ENCODE measurements around the gene DRD2.

Gene DRD2

DNA sequence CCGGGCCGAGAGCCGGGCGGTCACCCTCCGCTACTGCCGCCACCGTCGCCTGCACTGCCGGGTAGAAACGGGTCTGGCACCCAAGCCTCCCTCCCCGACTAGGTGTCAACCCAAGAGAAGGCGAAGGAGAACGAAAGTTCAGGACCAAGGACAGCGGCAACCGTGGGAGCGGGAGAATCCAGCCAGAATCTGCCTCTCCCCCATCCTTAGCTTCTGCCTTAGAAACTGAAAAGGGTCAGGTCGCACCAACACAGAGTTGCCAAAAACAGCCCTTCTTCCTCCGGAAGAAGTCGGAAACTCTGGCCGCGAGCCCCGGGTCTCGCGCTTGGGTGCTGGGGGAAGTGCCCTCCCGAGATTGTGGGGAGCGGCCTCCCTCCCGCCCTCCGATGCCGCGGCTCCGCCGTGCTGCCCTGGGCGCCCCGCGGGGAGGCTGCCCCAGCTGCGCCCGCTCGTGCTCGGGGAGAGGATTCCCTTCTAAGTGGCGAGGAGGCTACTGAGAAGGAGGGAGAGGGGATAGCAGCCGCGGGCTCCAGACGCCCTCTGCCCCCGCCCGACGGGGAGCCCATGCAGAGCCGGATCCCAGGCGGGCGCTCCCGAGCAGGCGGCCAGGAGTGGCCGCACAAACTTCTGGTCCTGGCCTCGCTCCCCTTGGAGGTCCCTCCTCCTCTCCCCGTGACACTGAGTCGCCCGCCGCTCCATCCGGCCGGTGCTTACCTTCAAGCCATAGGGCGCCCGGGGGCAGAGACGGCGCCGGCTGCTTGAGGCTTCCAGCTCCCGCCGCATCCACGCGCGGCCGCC is 637 bp downstream of the DRD2 start:
- Histone ChIP-seq H3F3A (ENCODE audit: insufficient read depth) (no peaks in the 10 kb centered on the region), H3K27me3 (ENCODE audit: low read length) (no peaks in the 10 kb centered on the region), H2AFZ (ENCODE audit: low read depth, low read length, severe bottlenecking) (no peak overlapping the region), H3K9me2 (replicated peaks; ENCODE audit: insufficient read depth, low read length) (no peaks in the 10 kb centered on the region), H3K4me3 (ENCODE audit: insufficient read depth, low read length, poor library complexity, severe bottlenecking) (no peak overlapping the region), H3K27ac (ENCODE audit: low read depth, low read length) (no peak overlapping the region), H3K79me2 (ENCODE audit: insufficient read depth, low read length) (no peaks in the 10 kb centered on the region), H3K4me2 (ENCODE audit: low read depth, low read length, poor library complexity, severe bottlenecking) (no peak overlapping the region), H3K9ac (ENCODE audit: low read length) (no peak overlapping the region), H3K36me3 (ENCODE audit: low read length) (no peaks in the 10 kb centered on the region), H3K9me3 (ENCODE audit: insufficient read depth, low read length) (no peaks in the 10 kb centered on the region), H4K20me1 (ENCODE audit: low read depth, low read length) (no peaks in the 10 kb centered on the region)
- TF ChIP-seq EZH2phosphoT487 (conservative IDR thresholded peaks at IDR 0.05; ENCODE audit: low read length): no peak
- TF ChIP-seq CTCF (IDR thresholded peaks at IDR 0.05; ENCODE audit: insufficient read depth, low read length, poor library complexity, severe bottlenecking): no peak

DNA sequence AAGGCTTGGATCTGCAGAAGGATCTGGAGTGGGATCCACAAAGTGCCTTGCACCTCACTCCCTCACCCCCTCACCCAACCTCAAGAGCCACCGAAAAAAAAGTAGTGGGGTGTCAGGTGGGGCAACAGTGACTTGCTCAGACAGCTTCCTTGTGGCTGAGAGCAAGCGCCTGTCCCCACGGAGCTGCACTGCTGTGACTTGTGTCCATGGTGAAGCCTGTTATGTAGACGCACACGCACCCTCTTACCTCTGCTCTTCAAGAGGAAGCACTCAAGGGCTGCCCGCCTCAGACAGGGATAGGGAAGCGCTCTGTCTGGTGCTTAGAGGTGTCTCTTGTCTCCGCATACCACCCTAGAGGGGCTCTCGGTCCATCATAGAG is 1.2 kb downstream of the DRD2 start:
- Histone ChIP-seq H3K79me2 (ENCODE audit: insufficient read depth, low read length) (no peaks in the 10 kb centered on the region), H3K9ac (ENCODE audit: low read length) (no peak overlapping the region), H3F3A (ENCODE audit: insufficient read depth) (no peaks in the 10 kb centered on the region), H3K36me3 (ENCODE audit: low read length) (no peaks in the 10 kb centered on the region), H3K27ac (ENCODE audit: low read depth, low read length) (no peak overlapping the region), H3K27me3 (ENCODE audit: low read length) (no peaks in the 10 kb centered on the region), H3K9me2 (replicated peaks; ENCODE audit: insufficient read depth, low read length) (no peaks in the 10 kb centered on the region), H4K20me1 (ENCODE audit: low read depth, low read length) (no peaks in the 10 kb centered on the region), H2AFZ (ENCODE audit: low read depth, low read length, severe bottlenecking) (no peak overlapping the region), H3K9me3 (ENCODE audit: insufficient read depth, low read length) (no peaks in the 10 kb centered on the region), H3K4me3 (ENCODE audit: insufficient read depth, low read length, poor library complexity, severe bottlenecking) (no peak overlapping the region), H3K4me2 (ENCODE audit: low read depth, low read length, poor library complexity, severe bottlenecking) (no peak overlapping the region)
- TF ChIP-seq EZH2phosphoT487 (conservative IDR thresholded peaks at IDR 0.05; ENCODE audit: low read length) (no peak), CTCF (IDR thresholded peaks at IDR 0.05; ENCODE audit: insufficient read depth, low read length, poor library complexity, severe bottlenecking) (no peak)

GRCh38 chr11:113472471-113472870 is 2.7 kb downstream of the DRD2 start:
- Histone ChIP-seq H4K20me1 (ENCODE audit: low read depth, low read length) (no peaks in the 10 kb centered on the region), H3K9me3 (ENCODE audit: insufficient read depth, low read length) (no peaks in the 10 kb centered on the region), H3K9ac (ENCODE audit: low read length) (no peak overlapping the region), H3K36me3 (ENCODE audit: low read length) (no peaks in the 10 kb centered on the region), H3K27ac (ENCODE audit: low read depth, low read length) (no peak overlapping the region), H3K9me2 (replicated peaks; ENCODE audit: insufficient read depth, low read length) (no peaks in the 10 kb centered on the region), H3F3A (ENCODE audit: insufficient read depth) (no peaks in the 10 kb centered on the region), H3K79me2 (ENCODE audit: insufficient read depth, low read length) (no peaks in the 10 kb centered on the region), H3K4me2 (ENCODE audit: low read depth, low read length, poor library complexity, severe bottlenecking) (no peak overlapping the region), H2AFZ (ENCODE audit: low read depth, low read length, severe bottlenecking) (no peak overlapping the region), H3K4me3 (ENCODE audit: insufficient read depth, low read length, poor library complexity, severe bottlenecking) (no peak overlapping the region), H3K27me3 (ENCODE audit: low read length) (no peaks in the 10 kb centered on the region)
- TF ChIP-seq EZH2phosphoT487 (conservative IDR thresholded peaks at IDR 0.05; ENCODE audit: low read length): no peak
- no peak for TF ChIP-seq CTCF (IDR thresholded peaks at IDR 0.05; ENCODE audit: insufficient read depth, low read length, poor library complexity, severe bottlenecking)
